ENCODE results near the gene PYURF.

Gene PYURF

GRCh38 chr4:88503344-88503743 is 20.2 kb downstream of the PYURF start:
- DNase-seq: no peak

GRCh38 chr4:88497859-88498409 is 25.6 kb downstream of the PYURF start:
- no peak for DNase-seq

GRCh38 chr4:88489100-88489761 is 34.3 kb downstream of the PYURF start:
- no peak for DNase-seq

- no peak for DNase-seq
Observed at GRCh38 chr4:88481537-88481936, 42.0 kb downstream of the PYURF start.

DNA sequence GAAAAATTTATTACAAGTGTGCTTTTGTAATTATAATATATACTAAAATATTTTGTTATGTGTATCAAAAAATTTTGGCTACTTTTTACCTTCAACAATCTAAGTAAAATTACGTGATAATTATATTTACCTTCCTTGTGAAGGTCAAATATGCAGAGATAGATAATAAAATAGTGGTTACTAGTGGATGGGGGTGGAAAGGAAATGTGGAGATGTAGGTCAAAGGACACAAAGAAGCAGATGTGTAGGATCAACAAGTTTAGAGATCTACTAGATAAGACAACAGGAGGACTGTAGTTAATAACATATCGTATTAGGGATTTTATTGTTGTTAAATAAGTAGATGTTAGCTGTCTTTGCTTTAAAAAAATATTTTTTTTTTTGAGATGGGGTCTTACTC is 45.3 kb downstream of the PYURF start:
- DNase-seq: no peak

DNA sequence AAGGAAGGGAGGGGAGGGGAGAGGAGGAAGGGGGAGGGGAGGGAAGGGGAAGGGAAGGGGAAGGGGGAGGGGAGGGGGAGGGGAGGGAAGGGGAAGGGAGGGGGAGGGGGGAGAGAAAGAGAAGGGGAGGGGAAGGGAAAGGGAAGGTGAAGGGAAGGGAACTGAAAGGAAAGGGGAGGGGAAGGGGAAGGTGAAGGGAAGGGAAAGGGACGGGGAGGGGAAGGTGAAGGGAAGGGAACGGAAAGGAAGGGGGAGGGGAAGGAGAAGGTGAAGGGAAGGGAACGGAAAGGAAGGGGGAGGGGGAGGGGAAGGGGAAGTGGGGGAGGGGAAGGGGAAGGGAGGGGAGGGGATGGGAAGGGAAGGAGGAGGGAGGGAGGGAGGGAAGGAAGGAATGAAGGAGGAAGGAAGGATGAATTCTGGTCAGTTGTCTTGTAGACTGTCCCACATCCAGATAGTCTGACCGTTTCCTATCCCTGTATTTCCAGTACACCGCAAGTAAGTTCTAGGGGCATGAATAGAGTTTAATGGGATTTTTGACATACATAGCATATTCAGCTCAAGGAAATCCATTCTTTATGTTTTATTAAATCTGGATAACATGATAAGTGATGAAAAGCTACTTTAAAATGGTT is 46.2 kb downstream of the PYURF start:
- DNase-seq: no peak
